NCI-H1436 treated with DMSO at 0.1 percent for 48 hours (cell line): Measurements from ENCODE around the gene RTF1.
"Not testable (repeated sequence)": the region's sequence is repeated elsewhere in the genome, so short reads cannot be mapped to it uniquely, and the experiment has no call there.

Experiments
- DNase-seq: peaks from one replicate; lab custom pipeline; 2025; lab: John Stamatoyannopoulos, UW

Gene RTF1

GRCh38 chr15:41416742-41417417 lies at the start of gene RTF1:
Gene RTF1 (plus strand): TSS chr15:41417095. CDS start chr15:41417116, 21 bp downstream.
- DNase-seq: peak; percentile 7

DNA sequence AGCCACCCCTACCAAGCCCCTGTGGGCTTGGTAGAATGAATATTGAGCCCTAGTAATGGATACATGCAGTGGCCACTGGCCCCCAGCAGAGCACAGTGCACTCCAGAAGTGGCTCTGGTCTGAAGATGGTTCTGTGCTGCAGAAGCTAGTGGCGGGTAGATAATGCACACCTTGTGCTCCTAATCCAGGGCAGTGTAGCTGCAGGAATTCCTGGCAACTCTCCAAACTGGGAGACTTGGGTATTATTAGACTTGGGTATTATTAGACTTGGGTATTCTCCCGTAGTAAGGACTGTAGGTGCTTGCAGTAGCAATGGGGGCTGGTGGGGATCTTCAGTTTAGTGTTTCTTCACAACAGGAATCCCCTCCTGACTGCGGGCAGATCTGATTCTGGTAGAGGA lies 49.5 kb upstream of the RTF1 start:
- no peak for DNase-seq

DNA sequence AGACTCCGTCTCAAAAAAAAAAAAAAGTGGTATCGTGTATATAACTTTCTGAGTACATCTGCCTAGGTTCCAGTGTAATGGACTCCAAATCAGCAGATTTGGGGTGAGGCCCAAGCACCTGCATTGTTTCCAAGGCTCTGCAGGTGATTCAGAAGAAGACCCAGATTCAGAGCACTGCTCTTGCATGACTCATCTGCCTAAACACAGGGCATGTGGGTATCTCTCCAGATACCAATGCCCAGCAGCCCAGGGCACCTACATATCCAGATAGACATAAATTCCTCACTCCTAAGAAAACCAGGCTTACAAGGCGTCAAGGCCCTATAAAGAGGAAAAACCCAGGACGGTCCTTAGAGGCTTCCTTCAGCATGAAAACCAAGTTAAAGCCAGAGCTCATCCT lies 38.9 kb upstream of the RTF1 start:
- DNase-seq: no peak

- DNase-seq: not testable (repeated sequence)
These were observed 32.7 kb upstream of the RTF1 start for GRCh38 chr15:41383974-41384749.

DNA sequence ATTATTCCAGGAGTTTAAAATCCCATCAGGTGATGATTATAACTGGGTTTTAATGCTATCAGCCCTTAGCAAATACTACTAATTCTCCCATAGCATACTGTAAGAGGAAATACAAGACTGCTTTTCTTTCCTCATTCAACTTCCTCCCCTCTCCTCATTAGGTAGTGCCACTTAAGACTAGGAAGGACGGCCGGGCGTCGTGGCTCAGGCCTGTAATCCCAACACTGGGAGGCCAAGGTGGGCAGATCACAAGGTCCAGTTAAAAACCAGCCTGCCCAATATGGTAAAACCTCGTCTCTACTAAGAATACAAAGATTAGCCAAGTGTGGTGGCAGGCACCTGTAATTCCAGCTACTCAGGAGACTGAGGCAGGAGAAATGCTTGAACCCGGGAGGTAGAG lies 29.2 kb upstream of the RTF1 start:
- DNase-seq: no peak

DNA sequence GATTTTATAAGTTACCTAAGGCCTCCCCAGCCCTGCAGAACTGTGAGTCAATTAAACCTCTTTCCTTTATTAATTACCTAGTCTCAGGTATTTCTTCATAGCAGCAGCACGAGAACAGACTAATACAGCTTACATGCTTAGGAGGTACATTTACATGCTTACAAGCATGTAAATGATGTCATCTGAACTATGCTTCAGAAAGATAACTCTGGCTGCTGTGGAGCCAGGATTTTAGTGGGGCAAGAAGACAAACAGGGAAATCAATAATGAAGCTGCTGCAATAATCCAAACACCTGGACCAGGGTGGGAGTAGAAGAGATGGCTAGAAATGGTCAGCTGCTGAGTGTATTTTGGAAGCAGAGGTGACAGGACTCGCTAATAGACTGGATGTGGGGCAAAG lies 24.2 kb upstream of the RTF1 start:
- no peak for DNase-seq

GRCh38 chr15:41394924-41395323 lies 22.0 kb upstream of the RTF1 start:
- no peak for DNase-seq

- no peak for DNase-seq
These were observed 20.8 kb upstream of the RTF1 start for GRCh38 chr15:41396111-41396510.

DNA sequence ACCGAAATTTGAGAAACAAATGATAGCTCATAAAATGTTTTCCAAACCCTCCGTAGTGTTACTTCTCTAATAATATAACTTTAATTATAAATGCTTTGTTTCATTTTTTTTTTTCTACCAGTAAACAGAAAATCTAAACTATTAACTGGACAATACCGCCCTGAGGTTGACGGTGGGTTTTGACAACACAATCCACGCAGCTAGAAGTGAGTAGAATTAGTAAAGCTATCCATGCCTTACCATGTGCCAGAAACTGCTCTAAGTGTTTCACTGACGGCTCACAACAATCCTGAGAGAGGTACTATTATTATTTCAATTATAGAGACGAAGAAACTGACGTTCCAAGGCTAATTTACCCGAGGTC lies 15.0 kb upstream of the RTF1 start:
- no peak for DNase-seq

GRCh38 chr15:41407341-41407740 lies 9.6 kb upstream of the RTF1 start:
- DNase-seq: no peak

DNA sequence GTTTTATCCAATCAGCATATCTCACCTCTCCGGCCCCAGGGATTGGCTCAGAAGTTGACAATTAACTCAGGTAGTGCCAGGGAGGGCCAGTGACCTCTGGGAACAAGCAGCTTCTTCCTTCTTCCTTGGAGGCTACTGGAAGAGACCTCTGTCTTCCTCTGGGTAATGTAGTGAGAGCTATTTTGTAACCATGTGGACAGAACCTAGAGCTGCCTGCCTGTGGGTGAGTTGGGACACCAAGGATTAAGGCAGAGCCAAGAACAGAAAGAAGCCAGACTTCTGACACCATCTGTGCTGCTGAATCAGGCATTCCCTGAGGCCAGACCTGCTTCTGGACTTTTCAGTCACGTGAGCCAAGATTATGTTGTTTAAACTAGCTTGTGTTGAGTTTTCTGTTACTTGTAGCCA lies 8.7 kb upstream of the RTF1 start:
- no peak for DNase-seq

GRCh38 chr15:41411031-41411430 lies 5.9 kb upstream of the RTF1 start:
- no peak for DNase-seq

GRCh38 chr15:41411441-41411840 lies 5.5 kb upstream of the RTF1 start:
- DNase-seq: no peak

GRCh38 chr15:41416128-41416741 lies 660 bp upstream of the RTF1 start:
- no peak for DNase-seq

- no peak for DNase-seq
These were observed 712 bp downstream of the RTF1 start for GRCh38 chr15:41417418-41418195.

- no peak for DNase-seq
These were observed 7.2 kb downstream of the RTF1 start for GRCh38 chr15:41423979-41424659.

DNA sequence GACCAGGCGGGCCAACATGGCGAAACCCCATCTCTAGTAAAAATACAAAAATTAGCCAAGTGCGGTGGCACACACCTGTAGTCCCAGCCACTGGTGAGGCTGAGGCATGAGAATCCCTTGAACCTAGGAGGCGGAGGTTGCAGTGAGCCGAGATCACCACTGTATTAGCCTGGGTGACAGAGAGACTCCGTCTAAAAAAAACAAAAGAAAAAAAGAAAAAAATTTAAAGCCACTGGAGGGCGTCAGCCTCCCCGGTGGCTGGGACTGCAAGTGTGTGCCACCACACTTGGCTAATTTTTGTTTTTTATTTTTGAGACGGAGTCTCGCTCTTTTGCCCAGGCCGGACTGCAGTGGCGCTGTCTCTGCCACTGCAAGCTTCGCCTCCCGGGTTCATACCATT lies 7.9 kb downstream of the RTF1 start:
- DNase-seq: no peak

DNA sequence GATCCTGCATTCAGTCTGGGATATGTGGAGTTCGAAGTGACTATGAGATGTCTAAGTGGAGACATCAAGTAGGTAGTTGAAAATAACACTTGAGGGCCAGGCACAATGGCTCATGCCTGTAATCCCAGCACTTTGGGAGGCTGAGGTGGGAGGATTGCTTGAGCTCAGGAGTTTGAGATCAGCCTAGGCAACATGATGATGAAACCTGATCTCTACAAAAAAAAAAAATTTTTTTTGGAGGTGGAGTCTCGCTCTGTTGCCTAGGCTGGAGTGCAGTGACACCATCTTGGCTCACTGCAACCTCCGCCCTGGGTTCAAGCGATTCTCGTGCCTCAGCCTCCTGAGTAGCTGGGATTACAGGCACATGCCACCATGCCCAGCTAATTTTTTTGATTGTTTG lies 9.0 kb downstream of the RTF1 start:
- DNase-seq: not testable (repeated sequence)

DNA sequence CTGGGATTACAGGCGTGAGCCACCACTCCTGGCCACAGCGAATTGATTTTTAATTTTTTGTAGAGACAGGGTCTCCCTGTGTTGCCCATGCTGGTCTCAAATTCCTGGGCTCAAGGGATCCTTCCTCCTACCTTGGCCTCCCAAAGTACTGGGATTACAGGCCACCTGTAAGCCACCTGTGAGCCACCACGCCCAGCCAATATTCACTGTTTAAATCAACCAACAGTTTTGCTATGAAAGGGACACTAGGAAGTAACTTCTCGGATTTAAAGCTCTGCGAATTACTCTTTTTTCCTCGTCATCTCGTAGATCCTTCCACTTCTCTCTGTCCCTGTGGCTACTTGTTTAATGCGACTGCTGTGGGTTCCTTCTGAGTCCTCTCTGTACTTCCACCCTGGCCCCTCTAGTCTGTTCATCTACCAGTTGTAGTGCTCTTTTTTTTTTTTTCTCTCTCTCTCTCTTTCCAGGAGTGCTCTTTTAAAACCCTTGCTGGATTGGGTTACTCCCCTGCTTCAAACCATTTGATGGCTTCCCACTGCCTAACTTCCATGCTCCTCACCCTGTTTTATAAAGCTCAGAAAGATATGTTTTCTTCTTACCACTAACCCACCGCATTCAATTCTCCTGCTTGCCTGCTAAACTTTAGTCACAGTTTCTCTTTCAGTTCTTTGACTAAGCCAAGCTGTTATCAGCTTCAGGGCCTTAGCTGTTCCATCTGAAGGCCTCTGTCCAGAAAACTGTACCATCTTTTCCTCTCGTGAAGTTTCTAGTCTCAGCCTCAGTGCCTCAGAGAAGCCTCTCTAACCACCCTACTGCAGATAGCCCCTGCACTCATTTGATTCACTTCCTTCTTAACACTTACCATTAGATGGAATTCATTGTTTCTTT lies 12.4 kb downstream of the RTF1 start:
- no peak for DNase-seq

DNA sequence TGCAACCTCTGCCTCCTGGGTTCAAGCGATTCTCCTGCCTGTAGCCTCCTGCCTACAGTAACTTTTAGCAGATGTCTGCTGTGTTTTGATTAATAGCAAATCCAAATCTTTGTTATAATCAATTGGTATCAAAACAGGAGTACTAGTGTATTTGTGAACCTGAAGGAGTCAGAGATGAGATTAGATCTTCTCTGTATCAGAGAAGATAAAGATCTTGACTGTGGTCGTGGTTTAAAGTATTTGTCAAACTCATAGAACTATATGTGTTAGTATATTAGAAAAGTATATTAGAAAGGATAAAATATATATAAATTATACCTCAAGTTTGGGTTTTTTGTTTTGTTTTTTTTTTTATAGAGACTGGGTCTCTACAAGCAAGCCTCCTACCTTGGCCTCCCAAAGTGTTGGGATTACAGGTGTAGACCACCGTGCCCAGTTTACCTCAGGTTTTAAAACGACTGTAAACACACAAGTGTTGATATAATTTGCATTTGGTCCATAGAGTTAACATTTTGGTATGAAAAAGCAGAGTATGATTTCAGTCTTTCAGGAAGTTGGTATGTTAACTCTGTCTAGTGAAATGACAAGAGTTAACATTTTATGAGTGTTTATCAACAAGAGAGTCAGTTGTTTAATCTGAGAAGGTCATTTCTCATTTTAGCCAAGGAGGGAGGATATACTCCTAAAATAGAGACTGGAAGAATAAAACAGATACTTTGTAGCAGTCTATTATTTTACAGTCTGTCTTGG lies 18.3 kb downstream of the RTF1 start:
- DNase-seq: no peak
